ENCODE measurements around the gene GRID1.
"Not testable (repeated sequence)": the region's sequence is repeated elsewhere in the genome, so short reads cannot be mapped to it uniquely, and the experiment has no call there.

GRID1 gene

DNA sequence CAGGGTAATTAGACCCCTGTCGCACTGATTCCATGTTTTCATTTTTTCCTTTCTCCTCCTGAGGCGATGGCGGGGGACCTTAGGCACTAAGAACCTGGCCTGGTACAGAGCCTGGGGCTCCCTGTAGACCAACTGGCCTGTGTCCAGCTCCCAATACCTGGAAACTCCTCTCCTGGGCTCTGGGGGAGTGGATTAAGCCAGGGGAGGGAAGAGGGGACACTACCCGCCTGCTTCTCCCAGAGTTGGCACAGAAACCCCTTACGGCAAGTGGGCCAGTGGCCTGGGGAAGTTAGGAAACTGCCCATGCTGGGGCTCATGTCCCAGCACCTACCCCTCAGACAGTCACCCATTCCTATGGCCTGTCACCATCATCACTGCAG, 121.6 kb downstream of the GRID1 start:
- TF ChIP-seq, protein P1, sequence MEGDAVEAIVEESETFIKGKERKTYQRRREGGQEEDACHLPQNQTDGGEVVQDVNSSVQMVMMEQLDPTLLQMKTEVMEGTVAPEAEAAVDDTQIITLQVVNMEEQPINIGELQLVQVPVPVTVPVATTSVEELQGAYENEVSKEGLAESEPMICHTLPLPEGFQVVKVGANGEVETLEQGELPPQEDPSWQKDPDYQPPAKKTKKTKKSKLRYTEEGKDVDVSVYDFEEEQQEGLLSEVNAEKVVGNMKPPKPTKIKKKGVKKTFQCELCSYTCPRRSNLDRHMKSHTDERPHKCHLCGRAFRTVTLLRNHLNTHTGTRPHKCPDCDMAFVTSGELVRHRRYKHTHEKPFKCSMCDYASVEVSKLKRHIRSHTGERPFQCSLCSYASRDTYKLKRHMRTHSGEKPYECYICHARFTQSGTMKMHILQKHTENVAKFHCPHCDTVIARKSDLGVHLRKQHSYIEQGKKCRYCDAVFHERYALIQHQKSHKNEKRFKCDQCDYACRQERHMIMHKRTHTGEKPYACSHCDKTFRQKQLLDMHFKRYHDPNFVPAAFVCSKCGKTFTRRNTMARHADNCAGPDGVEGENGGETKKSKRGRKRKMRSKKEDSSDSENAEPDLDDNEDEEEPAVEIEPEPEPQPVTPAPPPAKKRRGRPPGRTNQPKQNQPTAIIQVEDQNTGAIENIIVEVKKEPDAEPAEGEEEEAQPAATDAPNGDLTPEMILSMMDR (conservative IDR thresholded peaks at IDR 0.05; ENCODE audit: control insufficient read depth, insufficient read depth, low read depth, low read length) = no peak
- DNase-seq (ENCODE audit: low read depth) = no peak
- H3K4me3 ChIP-seq (ENCODE audit: control insufficient read depth, low read depth, low read length) = no peak overlapping the region

DNA sequence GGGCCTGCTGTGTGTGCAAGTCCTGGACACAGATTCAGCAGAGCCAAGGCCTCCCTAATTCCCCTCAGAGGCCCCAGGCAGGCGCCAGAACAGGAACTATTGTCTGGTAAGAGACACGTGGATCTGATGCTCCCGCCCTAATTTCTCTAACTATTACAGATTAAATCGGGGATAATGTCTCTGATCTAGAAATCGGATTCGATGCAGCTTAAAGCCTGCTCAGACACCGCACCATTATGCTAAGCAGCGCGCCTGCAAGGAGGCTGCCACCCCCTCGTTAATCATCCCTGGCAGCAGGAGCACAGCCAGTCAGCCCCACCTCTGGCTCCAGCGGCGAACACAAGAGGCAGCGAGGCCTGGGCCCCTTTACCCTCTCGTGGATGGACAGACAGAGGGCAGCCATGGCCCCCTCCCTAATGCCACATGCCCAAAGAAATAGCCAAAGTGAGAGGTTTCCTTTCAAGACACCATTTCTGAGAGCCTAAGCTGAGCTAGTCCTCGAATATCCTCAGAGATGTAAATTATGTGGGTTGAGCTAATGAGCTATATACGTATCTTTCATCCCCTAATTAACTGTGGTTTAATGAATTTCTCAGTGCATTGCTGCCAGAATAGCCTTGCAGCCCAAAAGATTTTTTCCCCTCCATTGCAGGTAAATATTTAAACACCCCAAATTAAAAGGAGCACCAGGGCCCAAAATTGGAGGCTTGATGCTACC, 122.1 kb downstream of the GRID1 start:
- TF ChIP-seq, protein P1 (conservative IDR thresholded peaks at IDR 0.05; ENCODE audit: control insufficient read depth, insufficient read depth, low read depth, low read length) = no peak
- H3K4me3 ChIP-seq (ENCODE audit: control insufficient read depth, low read depth, low read length) = no peak overlapping the region
- DNase-seq (ENCODE audit: low read depth) = no peak

DNA sequence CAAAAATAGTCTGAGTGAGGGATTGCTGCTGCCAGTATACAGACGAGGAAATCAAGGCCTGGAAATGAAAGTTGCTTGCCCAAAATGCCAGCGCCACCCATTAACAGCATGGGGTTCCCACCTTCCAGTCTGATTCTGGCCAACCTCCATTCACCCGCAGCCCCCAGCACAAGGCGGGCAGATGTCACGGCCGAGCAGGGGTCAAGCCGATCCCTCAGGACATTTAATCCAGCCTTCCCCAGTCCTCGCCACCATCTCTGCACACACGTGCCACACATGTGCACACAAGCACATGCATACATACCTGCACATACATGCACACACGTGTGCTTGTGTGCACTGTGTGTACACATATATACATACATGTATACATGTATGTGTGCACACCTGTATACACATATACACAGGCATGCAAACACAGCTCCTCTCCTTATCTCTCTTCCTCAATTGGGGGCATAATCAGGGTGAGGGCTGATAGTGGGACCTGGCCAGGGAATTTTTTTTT, 122.9 kb downstream of the GRID1 start:
- H3K4me3 ChIP-seq (ENCODE audit: control insufficient read depth, low read depth, low read length) = no peak overlapping the region
- TF ChIP-seq, protein P1 (conservative IDR thresholded peaks at IDR 0.05; ENCODE audit: control insufficient read depth, insufficient read depth, low read depth, low read length) = no peak
- no peak for DNase-seq (ENCODE audit: low read depth)

DNA sequence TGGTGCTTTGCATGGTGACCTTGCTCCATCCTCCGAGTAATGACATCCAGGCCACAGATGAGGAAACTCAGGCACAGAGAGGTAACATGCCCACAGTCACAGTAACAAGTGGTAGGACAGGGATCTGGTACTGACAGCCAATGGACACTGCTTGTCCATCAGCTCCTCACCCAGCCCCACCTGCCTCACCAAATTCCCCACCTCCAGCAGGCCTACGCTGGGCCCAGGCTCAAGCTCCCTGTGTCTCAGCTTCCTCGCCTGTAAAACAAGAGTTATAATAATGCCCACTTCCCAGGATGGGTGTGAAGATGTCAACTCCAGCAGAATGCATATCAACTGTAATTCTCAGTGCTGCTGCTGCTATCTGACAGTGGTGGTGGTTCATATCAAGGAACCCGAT, 123.8 kb downstream of the GRID1 start:
- DNase-seq (ENCODE audit: low read depth) = no peak
- no peak overlapping the region for H3K4me3 ChIP-seq (ENCODE audit: control insufficient read depth, low read depth, low read length)
- TF ChIP-seq, protein P1 (conservative IDR thresholded peaks at IDR 0.05; ENCODE audit: control insufficient read depth, insufficient read depth, low read depth, low read length) = no peak

DNA sequence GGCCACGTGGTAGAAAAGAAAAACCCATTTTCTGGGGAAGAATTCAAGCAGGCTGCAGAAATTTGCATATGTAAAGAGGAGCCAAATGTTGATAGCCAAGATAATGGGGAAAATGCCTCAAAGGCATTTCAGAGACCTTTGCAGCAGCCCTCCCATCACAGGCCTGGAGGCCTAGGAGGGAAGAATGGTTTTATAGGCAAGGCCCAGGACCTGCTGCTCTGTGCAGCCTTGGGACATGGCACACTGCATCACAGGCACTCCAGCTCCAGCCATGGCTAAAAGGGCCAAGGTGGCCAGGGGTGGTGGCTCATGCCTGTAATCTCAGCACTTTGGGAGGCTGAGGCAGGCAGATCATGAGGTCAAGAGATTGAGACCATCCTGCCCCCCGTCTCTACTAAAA, 128.5 kb downstream of the GRID1 start:
- H3K4me3 ChIP-seq (ENCODE audit: control insufficient read depth, low read depth, low read length); DNase-seq (ENCODE audit: low read depth): not testable (repeated sequence)

DNA sequence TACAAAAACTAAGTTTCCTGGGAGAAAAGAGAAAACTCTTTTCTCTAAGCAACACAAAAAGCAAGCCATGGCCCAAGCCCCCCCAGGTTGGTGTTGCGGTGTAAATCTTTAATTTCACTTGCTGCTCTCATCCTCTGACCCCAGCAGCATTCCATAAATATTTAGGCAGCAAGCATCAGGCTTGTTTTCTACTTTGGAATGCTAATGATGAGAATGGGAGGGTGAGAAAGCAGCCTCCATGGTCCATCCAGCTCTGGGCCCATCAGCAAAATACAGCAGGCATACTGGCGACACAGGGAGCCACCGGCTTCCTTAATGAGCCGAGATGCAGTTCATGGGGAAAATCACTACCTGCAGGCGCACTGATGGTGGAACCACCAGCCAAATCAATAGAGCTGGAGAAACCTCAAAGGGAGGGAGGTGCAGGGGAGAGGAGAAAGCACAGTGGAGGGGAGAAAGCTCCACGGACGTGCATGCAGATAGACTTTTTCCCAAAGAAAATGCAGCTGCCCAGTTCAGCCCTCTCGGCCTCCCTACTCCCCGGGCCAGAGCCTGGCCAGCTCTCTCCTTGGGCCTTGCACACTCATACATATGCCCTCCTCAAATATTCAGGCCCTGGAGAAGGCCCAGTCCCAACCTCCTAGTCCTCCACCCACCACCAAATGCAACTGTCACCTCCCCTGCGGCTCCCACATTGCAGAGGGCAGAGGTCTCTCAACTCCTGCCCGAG, 131.9 kb downstream of the GRID1 start:
- H3K4me3 ChIP-seq (ENCODE audit: control insufficient read depth, low read depth, low read length) = no peak overlapping the region
- no peak for DNase-seq (ENCODE audit: low read depth)
- TF ChIP-seq, protein P1 (conservative IDR thresholded peaks at IDR 0.05; ENCODE audit: control insufficient read depth, insufficient read depth, low read depth, low read length) = no peak

DNA sequence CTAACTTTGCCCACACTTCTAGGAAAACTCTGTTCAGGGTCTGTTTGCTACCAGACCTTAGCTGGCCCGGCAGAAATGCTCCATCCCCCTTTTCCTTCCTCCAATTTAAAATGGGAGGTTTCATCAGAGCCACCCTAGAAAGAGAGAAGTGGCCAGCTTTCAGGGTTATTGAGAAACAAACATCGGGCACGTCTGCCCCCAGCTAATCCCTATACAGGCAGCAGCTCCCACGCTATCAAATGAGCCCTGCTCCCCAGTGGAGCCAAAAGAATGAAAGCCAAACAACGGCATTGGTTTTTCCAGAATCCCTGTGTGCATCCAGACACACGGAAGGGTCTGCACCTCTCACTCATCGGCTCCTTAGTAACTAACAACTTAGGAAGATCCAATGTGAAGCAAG, 132.5 kb downstream of the GRID1 start:
- TF ChIP-seq, protein P1 (conservative IDR thresholded peaks at IDR 0.05; ENCODE audit: control insufficient read depth, insufficient read depth, low read depth, low read length) = no peak
- DNase-seq (ENCODE audit: low read depth) = no peak
- H3K4me3 ChIP-seq (ENCODE audit: control insufficient read depth, low read depth, low read length) = no peak overlapping the region

All from fibroblast of mammary gland (primary cell).